IPS-NIHi7 (cell line): ENCODE results near the gene R3HDM1.
A peak's percentile ranks its signal among the peaks of the same experiment; 100 is the strongest.
"Not testable (repeated sequence)": the region's sequence is repeated elsewhere in the genome, so short reads cannot be mapped to it uniquely, and the experiment has no call there.

Experiments
- DNase-seq: peaks from one replicate; pipeline ENCODE4 v3.0.0; 2012; ENCODE audit warnings: mixed read lengths; ENCODE audit errors: extremely low spot score

R3HDM1 gene

DNA sequence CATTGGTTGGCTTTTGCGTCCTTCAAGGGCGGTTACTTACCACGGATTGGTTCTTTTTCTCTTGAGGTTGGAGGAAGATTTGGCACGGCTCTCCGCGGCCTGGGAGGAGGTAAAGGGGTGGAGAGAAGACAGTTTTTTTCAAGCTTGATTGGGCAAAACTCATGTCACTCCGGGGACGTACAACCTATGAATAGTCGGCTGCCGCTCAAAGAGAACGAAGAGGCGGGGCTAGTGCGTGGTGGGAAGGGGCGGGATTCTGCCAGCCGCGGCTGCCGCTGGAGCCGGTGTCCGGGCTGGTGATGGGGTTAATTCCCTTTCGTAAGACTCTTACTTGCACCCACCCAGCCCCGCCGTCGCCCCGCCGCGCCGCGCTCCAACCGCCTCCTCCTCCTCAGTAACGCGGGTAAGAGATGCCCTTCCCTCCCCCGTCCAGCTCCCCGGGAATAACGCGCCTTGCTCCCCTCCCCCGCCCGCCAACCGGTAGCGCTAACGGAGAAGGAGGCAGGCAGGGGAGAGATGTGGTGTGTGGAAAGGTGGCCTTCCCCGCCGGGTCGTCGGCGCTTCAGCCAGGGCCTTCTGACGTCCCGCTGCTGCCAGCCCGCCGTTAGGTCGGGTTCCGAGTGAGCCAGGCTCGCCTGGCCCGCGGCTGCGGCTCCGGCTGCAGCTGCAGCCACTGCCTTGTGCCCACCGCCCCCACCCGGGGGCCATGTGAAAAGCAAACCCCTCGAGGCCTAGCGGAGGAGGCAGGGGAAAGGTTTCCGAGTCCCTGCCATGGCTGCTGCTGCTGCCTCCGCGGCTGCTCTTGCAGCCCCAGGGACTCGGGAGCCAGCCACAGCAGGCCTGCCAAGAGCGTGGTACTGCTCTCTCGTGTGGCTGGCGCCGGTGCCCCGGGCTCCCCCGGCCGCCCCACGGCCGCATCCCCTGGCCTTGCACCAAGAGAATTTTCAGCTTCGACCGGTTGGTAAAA lies at the start of gene R3HDM1:
TSS of gene R3HDM1 (plus strand) at position 254 of the 967 bp plus-strand sequence. CDS start 73,362 bp downstream, outside the sequence.
- DNase-seq, result peak; percentile 94

DNA sequence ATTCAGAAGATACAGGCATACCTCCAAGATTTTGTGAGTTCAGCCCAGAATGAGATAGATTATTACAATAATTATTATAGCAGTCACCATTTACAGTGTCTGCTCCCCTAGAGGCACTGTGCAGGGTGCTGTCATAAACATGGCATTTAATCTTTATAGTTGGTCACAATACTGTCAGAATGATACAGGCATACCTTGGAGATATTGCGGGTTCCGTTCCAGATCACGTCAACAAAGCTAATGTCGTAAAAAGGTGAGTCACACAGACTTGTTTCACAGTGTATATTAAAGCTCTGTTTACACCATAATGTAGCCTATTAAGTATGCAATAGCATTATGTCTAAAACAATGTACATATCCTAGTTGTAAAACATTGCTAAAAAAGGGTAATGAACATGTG lies 45.8 kb upstream of the R3HDM1 start:
- no peak for DNase-seq

DNA sequence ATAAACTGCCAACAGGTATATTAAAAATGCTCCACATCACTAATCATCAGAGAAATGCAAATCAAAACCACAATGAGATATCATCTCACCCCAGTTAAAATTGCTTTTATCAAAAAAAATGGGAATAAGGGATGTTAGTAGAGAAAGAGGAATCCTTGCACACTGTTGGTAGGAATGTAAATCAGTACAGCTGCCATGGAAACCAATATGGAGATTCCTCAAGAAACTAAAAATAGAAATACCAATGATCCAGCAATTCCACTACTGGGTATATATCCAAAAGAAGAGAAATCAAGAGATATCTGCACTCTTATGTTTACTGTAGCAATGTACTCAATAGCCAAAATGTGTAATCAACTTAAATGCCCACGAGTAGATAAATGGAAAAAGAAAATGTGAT lies 40.9 kb upstream of the R3HDM1 start:
- no peak for DNase-seq

DNA sequence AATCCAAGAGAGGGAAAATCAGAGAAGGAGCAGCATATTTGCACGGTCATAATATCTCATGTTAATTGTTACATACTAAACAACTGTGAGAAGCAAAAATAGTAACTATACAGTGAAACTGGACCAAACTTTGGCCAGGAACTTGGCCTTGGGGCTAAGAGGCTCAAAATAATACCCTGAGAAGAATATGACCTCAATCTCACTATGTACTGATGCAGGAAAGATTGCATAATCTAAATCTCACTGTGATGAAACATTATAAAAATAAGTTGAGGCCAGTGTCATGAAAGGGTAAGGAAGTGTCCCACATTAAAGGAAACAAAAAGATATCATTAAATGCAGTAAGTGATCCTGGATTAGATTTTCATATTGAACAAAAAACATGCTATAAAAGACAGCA lies 36.8 kb upstream of the R3HDM1 start:
- no peak for DNase-seq

GRCh38 chr2:135494917-135495316 lies 36.4 kb upstream of the R3HDM1 start:
- no peak for DNase-seq

- DNase-seq, result not testable (repeated sequence)
Measured at GRCh38 chr2:135498588-135498987, 32.7 kb upstream of the R3HDM1 start.

DNA sequence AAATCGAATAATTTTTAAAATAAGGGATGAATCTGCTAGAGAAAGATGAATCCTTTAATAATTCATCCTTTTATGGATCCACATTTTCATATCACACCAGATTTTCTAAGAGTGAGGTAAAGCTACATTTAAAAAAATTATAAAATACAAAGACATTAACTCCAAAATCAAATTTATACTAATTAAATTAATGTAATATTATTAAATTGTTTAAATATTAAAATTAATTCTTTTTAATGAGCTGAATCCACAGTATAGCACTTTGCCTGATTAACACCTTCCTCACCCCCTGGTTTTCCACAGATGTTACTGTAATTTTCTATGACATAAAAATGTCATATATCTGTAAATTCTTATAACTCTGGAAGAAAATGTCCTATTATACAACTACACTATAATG lies 26.5 kb upstream of the R3HDM1 start:
- no peak for DNase-seq

DNA sequence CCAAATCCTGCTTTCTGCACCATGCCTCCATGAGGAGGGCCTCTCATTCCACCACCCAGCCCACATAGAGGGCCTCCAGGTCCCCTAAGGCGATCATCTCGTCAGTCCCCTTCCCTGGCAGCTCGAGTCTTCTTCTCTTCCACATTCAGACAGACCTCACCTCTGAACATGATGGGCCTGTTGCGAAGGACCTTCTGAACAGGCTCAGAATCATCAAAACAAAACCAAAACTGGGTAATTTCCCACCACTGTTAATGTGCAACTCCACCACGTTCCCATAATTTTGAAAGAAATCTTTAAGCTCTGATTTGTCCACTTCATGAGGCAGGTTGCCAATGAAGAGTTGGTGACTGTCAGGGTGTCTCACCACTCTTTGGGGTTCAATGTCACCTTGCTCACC lies 20.7 kb upstream of the R3HDM1 start:
- DNase-seq, result no peak

- no peak for DNase-seq
Measured at GRCh38 chr2:135512099-135512498, 19.2 kb upstream of the R3HDM1 start.

GRCh38 chr2:135525786-135526185 lies 5.5 kb upstream of the R3HDM1 start:
- DNase-seq, result no peak

- DNase-seq, result no peak
Measured at GRCh38 chr2:135528006-135528405, 3.3 kb upstream of the R3HDM1 start.

DNA sequence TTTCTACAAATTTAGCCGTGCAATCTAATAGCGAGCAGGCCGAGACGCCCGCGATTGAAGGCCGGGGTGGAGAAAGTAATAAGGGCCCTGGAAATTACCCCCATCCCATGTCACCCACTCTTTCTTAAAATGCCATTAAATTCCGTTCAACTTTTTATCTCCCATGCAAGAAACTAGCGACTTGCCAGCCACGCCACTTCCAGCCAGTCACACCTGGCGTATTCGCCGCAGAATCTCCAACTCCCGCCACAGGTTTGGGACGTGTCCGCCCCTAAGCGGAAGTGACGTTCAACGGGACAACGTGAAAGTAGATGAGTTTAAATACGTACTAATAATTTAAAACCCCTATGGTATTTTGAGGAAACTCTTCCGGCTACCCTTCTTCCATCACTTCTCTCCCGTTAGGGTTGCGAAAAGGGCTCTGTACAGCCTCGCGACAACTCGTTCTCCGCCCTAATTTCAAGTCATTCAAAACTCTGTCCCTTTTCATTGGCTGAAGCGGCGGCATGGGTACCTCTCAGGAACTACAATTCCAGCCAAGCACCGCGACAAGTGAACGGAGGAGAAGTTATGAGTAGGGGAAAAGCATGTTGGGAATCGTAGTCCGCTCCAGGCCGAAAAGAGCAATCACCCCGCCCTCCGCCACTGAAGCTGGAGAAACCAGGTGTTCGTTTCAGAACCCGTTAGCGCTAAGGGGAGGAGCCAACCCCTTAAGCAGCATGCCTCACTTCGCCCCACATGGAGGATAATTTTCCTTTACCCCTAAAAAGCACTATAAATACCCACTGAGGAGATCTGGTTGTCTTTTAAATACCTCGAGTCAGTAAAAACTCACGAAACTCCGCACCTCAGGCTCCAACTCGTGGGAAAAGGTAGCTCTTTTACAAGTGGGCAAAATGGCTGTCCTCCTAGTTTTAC lies 712 bp upstream of the R3HDM1 start, which contains the start of gene ZRANB3:
TSS of gene ZRANB3 (minus strand) at position 906 of the 918 bp plus-strand sequence.
- peak; percentile 92 for DNase-seq

DNA sequence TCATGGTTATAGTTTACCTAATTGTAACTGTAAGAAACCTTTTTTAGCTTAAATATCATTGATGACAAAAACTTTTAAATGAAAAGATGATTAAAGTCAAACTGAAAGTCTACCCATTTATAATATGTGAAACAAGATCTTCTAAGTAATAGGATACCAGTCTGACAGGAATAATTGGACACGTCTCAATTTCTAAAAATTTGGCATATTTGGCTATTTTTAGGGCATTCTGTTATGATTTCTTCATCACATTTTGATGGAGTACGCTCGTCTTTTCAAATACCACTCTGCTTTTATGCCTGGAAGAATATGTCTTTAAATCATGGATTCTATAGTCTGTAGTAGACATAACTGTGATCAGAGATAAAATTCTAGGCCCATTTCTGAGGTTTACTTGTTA lies 1.3 kb downstream of the R3HDM1 start:
- DNase-seq, result no peak

DNA sequence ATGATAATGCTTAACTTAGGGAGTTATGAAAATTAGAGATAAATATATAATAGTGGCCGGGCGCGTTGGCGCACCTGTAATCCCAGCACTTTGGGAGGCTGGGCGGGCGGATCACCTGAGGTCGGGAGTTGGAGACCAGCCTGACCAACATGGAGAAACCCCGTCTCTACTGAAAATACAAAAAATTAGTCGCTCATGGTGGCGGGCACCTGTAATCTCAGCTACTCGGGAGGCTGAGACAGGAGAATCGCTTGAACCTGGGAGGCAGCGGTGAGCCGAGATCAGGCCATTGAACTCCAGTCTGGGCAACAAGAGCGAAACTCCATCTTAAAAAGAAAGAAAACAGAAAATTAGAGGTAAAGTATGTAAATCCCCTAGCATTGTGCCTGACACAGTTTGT lies 2.3 kb downstream of the R3HDM1 start:
- DNase-seq, result not testable (repeated sequence)

GRCh38 chr2:135546436-135546835 lies 15.2 kb downstream of the R3HDM1 start:
- DNase-seq, result no peak

- DNase-seq, result no peak
Measured at GRCh38 chr2:135547311-135547710, 16.0 kb downstream of the R3HDM1 start.

DNA sequence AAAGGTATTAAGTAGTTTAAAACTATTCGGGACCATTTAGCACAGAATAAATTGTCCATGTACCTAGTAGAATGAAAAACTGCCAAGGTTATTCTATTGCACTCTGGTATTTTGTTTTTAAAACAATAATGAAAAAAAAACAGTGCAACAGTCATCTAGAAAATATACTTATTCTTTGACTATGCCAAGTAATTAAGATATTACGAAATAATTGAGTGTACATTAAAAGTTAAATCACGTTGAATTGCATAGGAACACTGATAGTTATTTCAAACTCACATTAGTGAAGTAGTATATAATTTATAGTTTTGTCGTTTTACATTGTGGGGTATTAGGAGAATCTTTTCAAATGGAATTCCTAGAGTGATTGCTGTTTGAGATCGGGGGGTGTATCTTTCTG lies 20.1 kb downstream of the R3HDM1 start:
- DNase-seq, result no peak

GRCh38 chr2:135552887-135553286 lies 21.6 kb downstream of the R3HDM1 start:
- no peak for DNase-seq

- DNase-seq, result no peak
Measured at GRCh38 chr2:135555311-135555710, 24.0 kb downstream of the R3HDM1 start.

DNA sequence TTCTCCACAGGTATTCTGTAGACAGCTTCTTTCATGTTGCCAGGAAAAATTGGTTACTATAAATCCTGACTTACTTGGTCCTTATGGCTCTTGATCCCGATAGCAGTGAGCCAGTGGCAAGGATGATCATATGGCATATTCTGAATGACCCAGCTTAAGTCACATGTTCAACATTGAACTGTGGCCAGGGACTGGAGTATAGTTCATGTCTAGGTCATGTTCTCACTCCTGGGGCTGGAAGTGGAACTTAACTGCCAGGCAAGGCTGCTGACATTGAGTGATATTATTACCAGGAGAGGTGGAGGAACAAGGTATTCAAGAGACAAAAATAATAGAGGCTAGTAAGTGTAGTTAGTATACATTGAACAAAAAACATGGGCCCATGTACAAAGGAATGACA lies 26.2 kb downstream of the R3HDM1 start:
- DNase-seq, result no peak

DNA sequence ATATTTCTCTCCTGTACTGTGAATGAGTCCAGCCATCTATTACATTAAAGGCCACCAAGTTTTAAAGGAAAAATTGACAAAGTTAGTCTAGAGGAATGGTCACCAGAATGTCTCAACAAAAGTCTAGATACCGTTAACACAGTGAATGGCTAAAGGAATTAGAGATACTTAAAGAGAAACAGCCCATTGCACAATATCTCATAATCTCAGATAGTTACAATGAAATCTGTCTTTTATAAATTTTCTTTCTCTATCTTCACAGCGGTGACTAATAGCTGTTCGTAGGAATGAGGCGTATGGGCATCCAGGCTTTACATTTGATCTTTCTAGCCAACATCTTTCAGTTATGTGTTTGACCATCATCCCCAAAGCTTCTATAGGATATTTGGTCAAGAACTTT lies 30.6 kb downstream of the R3HDM1 start:
- DNase-seq, result no peak

GRCh38 chr2:135563793-135564192 lies 32.5 kb downstream of the R3HDM1 start:
- no peak for DNase-seq
